Measurements from ENCODE around the gene ABCA2.

The ABCA2 gene, protein sequence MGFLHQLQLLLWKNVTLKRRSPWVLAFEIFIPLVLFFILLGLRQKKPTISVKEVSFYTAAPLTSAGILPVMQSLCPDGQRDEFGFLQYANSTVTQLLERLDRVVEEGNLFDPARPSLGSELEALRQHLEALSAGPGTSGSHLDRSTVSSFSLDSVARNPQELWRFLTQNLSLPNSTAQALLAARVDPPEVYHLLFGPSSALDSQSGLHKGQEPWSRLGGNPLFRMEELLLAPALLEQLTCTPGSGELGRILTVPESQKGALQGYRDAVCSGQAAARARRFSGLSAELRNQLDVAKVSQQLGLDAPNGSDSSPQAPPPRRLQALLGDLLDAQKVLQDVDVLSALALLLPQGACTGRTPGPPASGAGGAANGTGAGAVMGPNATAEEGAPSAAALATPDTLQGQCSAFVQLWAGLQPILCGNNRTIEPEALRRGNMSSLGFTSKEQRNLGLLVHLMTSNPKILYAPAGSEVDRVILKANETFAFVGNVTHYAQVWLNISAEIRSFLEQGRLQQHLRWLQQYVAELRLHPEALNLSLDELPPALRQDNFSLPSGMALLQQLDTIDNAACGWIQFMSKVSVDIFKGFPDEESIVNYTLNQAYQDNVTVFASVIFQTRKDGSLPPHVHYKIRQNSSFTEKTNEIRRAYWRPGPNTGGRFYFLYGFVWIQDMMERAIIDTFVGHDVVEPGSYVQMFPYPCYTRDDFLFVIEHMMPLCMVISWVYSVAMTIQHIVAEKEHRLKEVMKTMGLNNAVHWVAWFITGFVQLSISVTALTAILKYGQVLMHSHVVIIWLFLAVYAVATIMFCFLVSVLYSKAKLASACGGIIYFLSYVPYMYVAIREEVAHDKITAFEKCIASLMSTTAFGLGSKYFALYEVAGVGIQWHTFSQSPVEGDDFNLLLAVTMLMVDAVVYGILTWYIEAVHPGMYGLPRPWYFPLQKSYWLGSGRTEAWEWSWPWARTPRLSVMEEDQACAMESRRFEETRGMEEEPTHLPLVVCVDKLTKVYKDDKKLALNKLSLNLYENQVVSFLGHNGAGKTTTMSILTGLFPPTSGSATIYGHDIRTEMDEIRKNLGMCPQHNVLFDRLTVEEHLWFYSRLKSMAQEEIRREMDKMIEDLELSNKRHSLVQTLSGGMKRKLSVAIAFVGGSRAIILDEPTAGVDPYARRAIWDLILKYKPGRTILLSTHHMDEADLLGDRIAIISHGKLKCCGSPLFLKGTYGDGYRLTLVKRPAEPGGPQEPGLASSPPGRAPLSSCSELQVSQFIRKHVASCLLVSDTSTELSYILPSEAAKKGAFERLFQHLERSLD (N-terminal part only)

DNA sequence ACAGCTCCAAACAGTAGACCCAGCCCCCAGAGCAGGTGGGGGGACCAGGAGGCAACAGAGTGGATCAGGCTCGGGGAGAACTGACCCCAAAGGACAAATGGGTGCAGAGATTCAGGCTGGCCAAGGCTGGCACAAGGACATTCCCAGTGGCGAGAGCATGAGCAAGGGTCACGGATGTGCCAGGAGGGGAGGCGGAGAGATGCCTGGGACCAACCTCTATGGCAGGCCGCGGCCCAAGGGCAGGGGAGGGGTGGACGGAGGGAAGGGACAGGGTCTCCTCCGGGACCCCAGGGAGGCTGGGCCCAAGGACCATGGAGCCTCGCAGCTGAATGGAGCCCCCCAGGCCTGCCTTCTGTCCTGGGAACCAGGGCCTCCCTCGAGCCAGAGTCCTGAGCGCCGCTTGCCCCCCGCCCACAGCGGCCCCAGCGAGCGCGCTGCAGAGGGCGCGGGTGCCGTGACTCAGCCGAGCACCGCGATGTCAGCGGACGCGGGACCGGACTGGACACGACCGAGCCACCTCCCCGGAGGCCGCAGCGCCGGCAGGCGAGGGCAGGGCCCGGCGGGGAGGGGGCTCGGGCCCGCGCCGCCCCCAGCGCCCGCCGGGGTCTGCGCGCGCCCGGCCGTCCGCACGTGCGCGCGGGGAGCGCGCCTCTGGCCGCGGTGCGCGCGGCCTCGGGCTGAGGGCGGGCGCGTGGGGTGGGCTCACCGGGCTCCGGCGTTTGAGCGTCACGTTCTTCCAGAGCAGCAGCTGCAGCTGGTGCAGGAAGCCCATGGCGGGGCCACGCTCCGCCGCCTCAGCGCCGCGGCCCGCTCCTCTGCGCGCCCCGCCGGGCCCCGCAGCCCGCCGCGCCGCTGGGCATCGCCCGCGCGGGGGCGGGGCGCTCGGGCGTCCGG lies at the start of gene ABCA2:
Gene ABCA2 (minus strand): TSS at position 869 of the 894 bp plus-strand sequence. CDS start 97 bp downstream, at position 772.
- DNase-seq = no peak

- DNase-seq = peak; percentile 33
These were observed 49.1 kb upstream of the ABCA2 start, which contains the start of gene UAP1L1 for GRCh38 chr9:137077010-137077747. Gene UAP1L1, plus strand, starts transcription at chr9:137077517. Its CDS starts 16 bp downstream, at chr9:137077533.

DNA sequence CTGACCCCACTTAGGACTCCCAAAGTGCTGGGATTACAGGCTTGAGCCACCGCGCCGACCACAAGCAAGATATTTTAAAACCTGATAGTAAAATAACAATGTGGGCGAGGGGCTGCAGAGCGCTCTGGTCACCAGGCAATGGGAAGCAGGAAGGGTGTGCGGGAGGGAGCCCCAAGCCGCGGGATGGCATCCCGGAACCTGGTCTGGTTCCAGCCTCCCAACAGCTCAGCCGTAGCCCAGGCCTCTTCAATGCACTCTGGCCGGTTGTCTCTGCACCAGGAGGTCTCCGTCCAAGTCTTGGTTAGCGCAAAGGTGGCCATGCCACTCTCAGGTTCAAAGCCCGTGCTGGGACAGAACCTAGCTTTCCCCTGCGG lies 48.6 kb upstream of the ABCA2 start:
- DNase-seq = no peak

DNA sequence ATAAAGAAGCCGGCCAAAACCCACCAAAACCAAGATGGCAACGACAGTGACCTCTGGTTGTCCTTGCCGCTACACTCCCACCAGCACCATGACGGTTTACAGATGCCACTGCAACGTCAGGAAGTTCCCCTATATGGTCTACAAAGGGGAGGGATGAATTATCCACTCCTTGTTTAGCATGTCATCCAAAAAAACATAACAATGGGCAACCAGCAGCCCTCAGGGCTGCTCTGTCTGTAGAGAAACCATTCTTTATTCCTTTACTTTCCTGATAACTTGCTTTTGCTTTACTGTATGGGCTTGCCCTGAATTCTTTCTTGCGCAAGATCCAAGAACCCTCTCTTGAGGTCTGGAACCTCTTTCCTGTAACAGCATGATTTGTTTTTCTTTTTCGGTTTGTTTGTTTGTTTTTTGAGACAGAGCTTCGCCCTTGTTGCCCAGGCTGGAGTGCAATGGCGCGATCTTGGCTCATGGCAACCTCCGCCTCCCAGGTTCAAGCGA lies 47.3 kb upstream of the ABCA2 start:
- DNase-seq = no peak

DNA sequence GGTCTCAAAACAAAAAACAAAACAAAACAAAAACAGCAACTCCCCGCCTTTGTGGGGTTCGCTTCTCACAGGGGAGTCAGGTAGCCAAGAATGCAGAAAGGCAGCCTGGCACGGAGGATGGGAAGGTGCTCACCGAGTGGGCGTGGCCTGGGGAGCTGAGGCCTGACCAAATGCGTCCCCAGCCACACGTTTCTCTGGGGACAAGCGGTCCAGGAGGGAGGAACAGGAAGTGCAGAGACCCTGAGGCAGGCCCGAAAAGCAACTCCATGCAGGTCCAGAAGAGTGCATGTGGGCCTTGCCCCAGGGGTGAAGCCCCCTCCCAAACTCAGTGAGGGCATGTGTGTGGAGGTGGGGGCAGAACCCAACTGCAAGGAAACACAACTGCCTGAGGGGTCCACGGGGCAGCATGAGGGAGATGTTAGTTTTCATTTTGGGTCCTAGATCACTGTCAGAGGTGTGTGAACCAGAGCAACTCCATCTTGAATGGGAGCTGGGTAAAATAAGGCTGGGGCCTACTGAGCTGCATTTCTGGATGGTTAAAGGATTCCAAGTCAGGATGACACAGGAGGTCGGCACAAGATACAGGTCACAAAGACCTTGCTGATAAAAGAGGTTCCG lies 46.7 kb upstream of the ABCA2 start:
- no peak for DNase-seq

DNA sequence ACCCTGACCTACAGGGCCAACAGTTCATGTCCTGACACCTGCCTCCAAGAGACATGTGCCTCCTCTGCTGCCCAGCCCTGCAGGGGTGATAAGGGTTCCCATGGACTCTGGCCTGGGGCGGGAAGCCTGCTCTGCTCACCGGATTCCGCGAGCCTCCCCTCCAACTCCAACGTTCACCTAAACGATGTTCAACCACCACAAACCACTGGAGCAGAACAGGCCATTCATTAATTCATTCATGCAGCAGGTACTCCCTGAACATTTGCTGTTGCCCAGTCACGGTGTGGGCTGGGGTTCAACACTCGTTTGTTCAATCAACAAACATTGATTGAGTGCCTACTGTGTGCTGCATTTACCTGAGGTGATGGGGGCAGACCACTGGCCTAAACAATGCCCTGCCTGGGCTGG lies 46.0 kb upstream of the ABCA2 start:
- no peak for DNase-seq

GRCh38 chr9:137071282-137071681 lies 43.2 kb upstream of the ABCA2 start:
- no peak for DNase-seq

GRCh38 chr9:137070906-137071275 lies 42.9 kb upstream of the ABCA2 start:
- no peak for DNase-seq

DNA sequence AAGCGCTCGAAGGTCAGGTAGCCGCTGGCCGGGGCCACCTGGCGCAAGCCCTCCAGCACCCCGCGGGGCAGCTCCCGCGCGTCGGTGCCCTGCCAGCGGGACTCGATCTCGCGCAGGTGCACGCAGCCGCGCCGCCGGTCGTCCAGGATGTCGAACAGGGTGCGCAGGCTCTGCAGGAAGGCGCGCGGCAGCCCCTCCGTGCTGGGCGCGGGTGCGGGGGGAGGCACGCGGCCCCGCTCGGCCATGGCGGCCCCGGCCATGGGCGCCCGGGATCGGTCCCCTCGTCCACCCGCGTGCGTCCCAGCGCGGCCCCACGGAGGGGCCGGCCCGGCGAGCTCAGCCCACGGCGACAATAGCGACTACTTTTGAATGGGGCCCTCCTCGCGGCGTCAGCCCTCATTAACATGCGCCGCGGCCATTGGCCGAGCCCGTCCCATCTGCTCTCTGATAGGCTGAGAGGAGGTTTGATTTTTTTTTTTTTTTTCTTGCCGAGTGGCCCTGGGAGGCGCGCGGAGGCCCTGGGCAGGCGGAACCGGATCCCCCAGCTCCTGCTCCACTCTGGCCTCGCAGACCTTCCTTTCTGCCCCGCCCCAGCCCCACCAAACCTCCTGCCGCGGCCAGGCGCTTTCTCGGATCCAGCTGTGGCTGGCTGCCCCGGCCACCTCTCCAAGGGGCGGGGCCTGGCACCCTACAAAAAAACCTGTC lies 42.3 kb upstream of the ABCA2 start, which contains the start of gene SAPCD2:
Gene SAPCD2 (minus strand): TSS at position 357 of the 705 bp plus-strand sequence. CDS start 97 bp downstream, at position 260.
- peak; percentile 81 for DNase-seq

DNA sequence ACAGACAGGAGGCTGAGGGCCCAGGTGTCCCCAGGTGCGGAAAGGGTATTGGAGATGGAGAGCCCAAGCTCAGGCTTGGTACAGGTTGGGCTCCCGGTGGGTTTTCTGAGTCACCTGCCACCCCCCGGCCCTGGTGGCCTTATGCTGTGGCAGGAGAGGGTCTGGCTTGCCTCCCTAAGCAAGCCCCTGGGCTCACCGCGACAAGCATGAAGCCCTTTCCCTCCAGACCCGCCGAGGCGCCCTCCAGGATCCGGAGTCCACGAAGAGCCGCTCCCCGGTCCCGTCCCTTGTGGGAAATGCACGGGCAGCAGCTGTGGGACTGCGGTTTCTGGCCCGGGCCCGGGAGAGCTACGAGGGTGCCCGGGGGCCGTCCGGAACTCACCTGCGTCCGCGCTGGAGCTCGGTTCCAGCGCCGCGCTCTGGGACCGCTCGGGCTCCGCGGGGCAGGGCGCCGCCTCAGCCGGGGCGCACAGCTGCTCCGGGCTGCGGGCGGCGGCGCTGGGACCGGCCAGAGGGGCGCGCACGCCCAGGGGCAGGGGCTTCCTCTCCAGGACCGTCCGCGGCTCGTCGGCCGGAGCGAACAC lies 41.6 kb upstream of the ABCA2 start:
- no peak for DNase-seq

DNA sequence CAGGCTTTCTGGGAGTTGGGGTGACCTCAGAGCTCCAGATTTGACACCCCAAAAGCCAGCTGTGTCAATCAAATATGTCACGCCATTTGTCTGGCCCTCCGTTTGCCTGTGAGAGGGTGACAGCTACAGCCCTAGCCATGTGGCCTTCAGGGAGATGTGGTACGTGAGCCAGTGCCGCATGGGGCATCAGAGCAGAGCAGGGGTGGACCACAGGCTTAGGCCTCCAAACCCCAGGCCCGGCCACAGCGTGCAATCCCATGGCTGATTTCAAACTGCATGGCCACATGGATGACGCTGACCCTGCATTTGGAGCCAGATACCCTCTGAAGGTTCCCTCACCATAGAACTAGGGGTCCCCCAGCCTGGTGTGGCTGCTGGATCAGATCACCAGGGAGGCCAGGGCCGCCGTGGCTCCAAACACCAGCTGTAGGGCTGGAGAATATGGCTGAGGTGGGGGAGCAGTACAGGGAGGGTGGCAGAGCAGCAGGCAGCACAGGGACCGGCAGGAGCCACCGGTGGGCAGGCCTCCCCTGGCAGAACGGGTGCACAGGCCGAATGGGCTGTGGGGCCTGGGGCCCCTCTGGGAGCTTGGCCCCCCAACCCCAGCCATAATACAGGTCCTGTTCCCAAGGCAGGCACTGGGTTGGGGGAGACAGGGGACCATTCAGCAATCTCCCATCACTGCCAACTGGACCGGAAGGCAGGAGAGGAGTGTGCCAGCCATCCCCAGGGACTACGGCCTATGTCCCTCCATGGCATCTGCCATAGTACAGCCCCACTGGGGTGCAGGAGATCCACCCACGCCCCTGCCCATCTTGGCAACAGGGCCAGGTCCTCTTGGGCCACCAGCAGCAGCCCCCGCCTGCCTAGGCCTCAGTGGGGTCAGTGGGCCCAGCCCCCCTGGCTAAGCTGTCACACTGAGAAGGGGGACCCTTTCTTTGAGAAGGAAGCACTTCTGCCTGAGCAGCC lies 40.8 kb upstream of the ABCA2 start:
- DNase-seq = no peak

DNA sequence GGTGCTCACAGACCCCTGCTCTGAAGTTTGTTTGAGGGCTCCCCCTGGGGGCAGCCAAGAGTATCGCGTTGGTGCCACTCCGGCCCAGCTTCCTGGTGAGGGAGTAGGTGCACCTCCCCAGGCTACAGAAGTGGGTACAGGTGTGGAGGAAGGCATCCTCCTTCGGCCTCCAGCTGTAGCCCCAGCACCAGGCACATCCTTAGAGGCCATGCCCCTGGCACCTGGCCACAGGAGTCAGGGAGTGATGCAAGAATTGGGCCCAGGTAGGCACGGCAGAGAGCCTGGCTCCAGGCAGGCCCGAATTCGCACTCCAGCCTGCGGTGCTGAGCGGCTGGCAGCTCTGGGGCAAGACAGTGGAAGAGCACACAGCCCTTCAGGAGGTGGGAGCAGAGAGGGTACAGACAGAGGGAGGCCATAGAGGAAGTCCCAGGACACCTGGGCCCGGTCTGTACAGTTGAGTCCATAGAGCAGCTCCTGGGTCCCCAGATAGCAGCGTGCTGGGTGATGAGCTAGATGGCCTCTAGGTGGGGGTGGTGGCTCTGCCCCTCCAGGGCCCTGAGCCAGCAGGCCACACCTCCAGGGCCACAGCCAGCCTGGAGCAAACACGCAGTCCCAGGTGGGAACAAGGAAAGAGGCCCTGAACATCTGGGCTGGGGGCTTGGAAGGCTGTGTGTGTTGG lies 40.0 kb upstream of the ABCA2 start:
- peak; percentile 84 for DNase-seq

- no peak for DNase-seq
These were observed 38.2 kb upstream of the ABCA2 start for GRCh38 chr9:137066096-137066861.

- DNase-seq = no peak
These were observed 37.4 kb upstream of the ABCA2 start for GRCh38 chr9:137065336-137065967.

DNA sequence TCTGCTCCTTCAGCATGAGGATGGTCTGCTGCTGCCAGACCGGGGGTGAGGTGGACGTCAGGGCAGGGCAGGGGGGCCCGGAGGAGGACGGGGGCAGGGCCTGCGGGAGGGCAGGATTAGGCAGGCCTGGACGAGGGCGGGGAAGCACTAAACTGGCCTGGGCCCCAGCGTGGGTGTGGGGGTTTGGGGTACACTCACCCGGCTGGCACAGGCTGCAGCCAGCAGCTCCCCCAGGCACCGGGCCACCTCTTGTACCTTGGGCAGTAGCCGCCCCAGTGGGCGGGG lies 36.8 kb upstream of the ABCA2 start:
- DNase-seq = no peak

All from stimulated activated CD4-positive, alpha-beta T cell treated with anti-CD3 and anti-CD28 coated beads, Interleukin-4, amount 100 ng/mL, for 1 hour (primary cell).